ENCODE measurements around the gene SPDEF.

Gene SPDEF

DNA sequence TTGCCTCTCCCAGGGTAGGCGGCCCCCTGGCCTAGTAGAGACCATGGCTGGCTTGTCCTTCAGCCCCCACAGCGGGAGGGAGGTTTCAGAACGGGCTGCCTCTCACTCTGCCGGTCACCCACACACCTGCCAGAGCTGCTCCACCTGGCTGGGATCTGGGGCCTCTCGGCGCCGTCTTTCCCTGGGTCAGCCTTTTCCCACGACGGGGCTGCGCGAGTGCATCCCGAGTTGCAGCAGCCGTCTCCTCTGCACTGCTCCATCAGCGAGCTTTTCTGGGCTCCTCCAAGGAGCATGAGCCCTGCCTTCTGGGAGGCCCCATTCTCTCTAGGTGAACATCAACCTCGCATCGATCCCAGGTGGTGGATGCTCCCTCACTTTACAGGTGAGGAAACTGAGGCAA, 15.9 kb upstream of the SPDEF start:
- in situ Hi-C loops (cut with MboI; ENCODE audit: low sequenced_read_pairs, unreplicated experiment): no loop called here
- no peak for DNase-seq (ENCODE audit: low spot score)
- TF ChIP-seq, protein P1, sequence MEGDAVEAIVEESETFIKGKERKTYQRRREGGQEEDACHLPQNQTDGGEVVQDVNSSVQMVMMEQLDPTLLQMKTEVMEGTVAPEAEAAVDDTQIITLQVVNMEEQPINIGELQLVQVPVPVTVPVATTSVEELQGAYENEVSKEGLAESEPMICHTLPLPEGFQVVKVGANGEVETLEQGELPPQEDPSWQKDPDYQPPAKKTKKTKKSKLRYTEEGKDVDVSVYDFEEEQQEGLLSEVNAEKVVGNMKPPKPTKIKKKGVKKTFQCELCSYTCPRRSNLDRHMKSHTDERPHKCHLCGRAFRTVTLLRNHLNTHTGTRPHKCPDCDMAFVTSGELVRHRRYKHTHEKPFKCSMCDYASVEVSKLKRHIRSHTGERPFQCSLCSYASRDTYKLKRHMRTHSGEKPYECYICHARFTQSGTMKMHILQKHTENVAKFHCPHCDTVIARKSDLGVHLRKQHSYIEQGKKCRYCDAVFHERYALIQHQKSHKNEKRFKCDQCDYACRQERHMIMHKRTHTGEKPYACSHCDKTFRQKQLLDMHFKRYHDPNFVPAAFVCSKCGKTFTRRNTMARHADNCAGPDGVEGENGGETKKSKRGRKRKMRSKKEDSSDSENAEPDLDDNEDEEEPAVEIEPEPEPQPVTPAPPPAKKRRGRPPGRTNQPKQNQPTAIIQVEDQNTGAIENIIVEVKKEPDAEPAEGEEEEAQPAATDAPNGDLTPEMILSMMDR (IDR thresholded peaks at IDR 0.05; ENCODE audit: borderline replicate concordance, control extremely low read depth, extremely low read depth, insufficient read depth, missing control alignments): no peak

DNA sequence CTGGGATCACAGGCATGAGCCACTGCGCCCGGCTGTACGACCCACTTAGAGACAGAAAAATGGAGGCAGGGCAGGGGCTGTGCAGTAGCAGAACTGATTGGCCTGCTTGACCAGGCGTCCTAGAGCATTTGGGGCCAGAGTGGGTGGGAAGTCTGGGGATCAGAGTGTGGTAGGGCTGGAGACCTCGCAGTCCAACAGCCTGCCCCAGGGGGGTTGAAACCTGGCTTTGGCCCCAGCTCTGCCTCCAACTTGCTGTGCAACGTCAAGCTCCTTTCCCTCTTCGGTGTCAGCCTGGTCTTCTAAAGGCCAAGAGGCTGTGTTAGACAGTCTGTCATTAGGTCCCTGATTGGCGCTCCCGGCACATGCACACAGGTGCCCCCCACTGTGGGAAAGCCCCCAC, 15.3 kb upstream of the SPDEF start:
- in situ Hi-C loops (cut with MboI; ENCODE audit: low sequenced_read_pairs, unreplicated experiment): no loop called here
- TF ChIP-seq, protein P1 (IDR thresholded peaks at IDR 0.05; ENCODE audit: borderline replicate concordance, control extremely low read depth, extremely low read depth, insufficient read depth, missing control alignments): no peak

GRCh38 chr6:34570066-34570833, 14.1 kb upstream of the SPDEF start:
- DNase-seq (ENCODE audit: low spot score): no peak
- TF ChIP-seq, protein P1 (IDR thresholded peaks at IDR 0.05; ENCODE audit: borderline replicate concordance, control extremely low read depth, extremely low read depth, insufficient read depth, missing control alignments): no peak
- in situ Hi-C loops (cut with MboI; ENCODE audit: low sequenced_read_pairs, unreplicated experiment): no loop called here

More for the DNA sequence above, 15.3 kb upstream of the SPDEF start:
- no peak for DNase-seq (ENCODE audit: low spot score)

- DNase-seq (ENCODE audit: low spot score): no peak
- TF ChIP-seq, protein P1 (IDR thresholded peaks at IDR 0.05; ENCODE audit: borderline replicate concordance, control extremely low read depth, extremely low read depth, insufficient read depth, missing control alignments): no peak
- in situ Hi-C loops (cut with MboI; ENCODE audit: low sequenced_read_pairs, unreplicated experiment): no loop called here
Observed at GRCh38 chr6:34569361-34569973, 13.3 kb upstream of the SPDEF start.

- TF ChIP-seq, protein P1 (IDR thresholded peaks at IDR 0.05; ENCODE audit: borderline replicate concordance, control extremely low read depth, extremely low read depth, insufficient read depth, missing control alignments): no peak
- DNase-seq (ENCODE audit: low spot score): no peak
- in situ Hi-C loops (cut with MboI; ENCODE audit: low sequenced_read_pairs, unreplicated experiment): no loop called here
Observed at GRCh38 chr6:34568341-34569201, 12.4 kb upstream of the SPDEF start.

- in situ Hi-C loops (cut with MboI; ENCODE audit: low sequenced_read_pairs, unreplicated experiment): no loop called here
- TF ChIP-seq, protein P1 (IDR thresholded peaks at IDR 0.05; ENCODE audit: borderline replicate concordance, control extremely low read depth, extremely low read depth, insufficient read depth, missing control alignments): no peak
- DNase-seq (ENCODE audit: low spot score): no peak
Observed at GRCh38 chr6:34566830-34567546, 10.9 kb upstream of the SPDEF start.
